ENCODE measurements around the gene PHLDA2.

PHLDA2 gene

GRCh38 chr11:2945757-2946287 lies 16.6 kb upstream of the PHLDA2 start:
- H3K27ac ChIP-seq (ENCODE audit: insufficient read depth in 1 of 2, low read depth in 1 of 2, low read length in 2 of 2, poor library complexity in 1 of 2, severe bottlenecking in 2 of 2) = peak overlapping the region in 1 of 2 experiments; percentile 19
- peaks cover 7 to 72% (median 48%) of the 10 kb centered on the region in 4 experiments for H3K36me3 ChIP-seq (ENCODE audit: control insufficient read depth in 4 of 4, insufficient read depth in 4 of 4, low read length in 3 of 4)
- POLR2A ChIA-PET = interaction anchor here (1.4 to 1.5 kb wide), 2 partner anchors 8 to 12 kb away, joined by 3 to 5 read pairs; no protein-coding TSS in a partner anchor
- H3K4me1 ChIP-seq (ENCODE audit: control extremely low read depth in 1 of 4, control insufficient read depth in 4 of 4, insufficient read depth in 4 of 4, low read length in 3 of 4) = peaks cover 0 to 33% (median 21%) of the 10 kb centered on the region in 4 experiments
- CTCF ChIA-PET = interaction anchor here (0.7 to 2.4 kb wide), 13 partner anchors 9 to 58 kb away, joined by 3 to 12 read pairs (median 4); no protein-coding TSS in a partner anchor
- peak in 2 of 3 donors; percentile 37 to 42 for DNase-seq
- no peaks in the 10 kb centered on the region for H3K9me3 ChIP-seq (ENCODE audit: control extremely low read depth in 1 of 5, control insufficient read depth in 4 of 5, insufficient read depth in 2 of 5, low read depth in 1 of 5, low read length in 4 of 5)
- H3K4me3 ChIP-seq (ENCODE audit: control insufficient read depth in 1 of 7, extremely low read depth in 1 of 7, insufficient read depth in 4 of 7, low read depth in 2 of 7, low read length in 6 of 7) = peak overlapping the region in 1 of 7 experiments; percentile 54
- no peaks in the 10 kb centered on the region for H3K27me3 ChIP-seq (replicated peaks in 2 of 5; ENCODE audit: control insufficient read depth in 4 of 5, insufficient read depth in 5 of 5, low read length in 4 of 5)
- WGBS (ENCODE audit: insufficient coverage) = 81% methylated on average over 8 of the region's 8 CpGs

- Histone ChIP-seq H3K4me1 (ENCODE audit: control extremely low read depth in 1 of 4, control insufficient read depth in 4 of 4, insufficient read depth in 4 of 4, low read length in 3 of 4) (peaks cover 0 to 39% (median 26%) of the 10 kb centered on the region in 4 experiments), H3K4me3 (ENCODE audit: control insufficient read depth in 1 of 7, extremely low read depth in 1 of 7, insufficient read depth in 4 of 7, low read depth in 2 of 7, low read length in 6 of 7) (peak overlapping the region in 3 of 7 experiments; percentile 30 to 54 (median 54)), H3K27me3 (replicated peaks in 2 of 5; ENCODE audit: control insufficient read depth in 4 of 5, insufficient read depth in 5 of 5, low read length in 4 of 5) (no peaks in the 10 kb centered on the region), H3K27ac (ENCODE audit: insufficient read depth in 1 of 2, low read depth in 1 of 2, low read length in 2 of 2, poor library complexity in 1 of 2, severe bottlenecking in 2 of 2) (peak overlapping the region in 1 of 2 experiments; percentile 56), H3K36me3 (ENCODE audit: control insufficient read depth in 4 of 4, insufficient read depth in 4 of 4, low read length in 3 of 4) (peaks cover 7 to 66% (median 45%) of the 10 kb centered on the region in 4 experiments), H3K9me3 (ENCODE audit: control extremely low read depth in 1 of 5, control insufficient read depth in 4 of 5, insufficient read depth in 2 of 5, low read depth in 1 of 5, low read length in 4 of 5) (no peaks in the 10 kb centered on the region)
- ChIA-PET POLR2A (interaction anchor here (1.4 to 1.5 kb wide), 2 partner anchors 9 to 11 kb away, joined by 3 to 5 read pairs; no protein-coding TSS in a partner anchor), CTCF (interaction anchor here (0.7 to 2.4 kb wide), 13 partner anchors 9 to 412 kb away, joined by 3 to 12 read pairs (median 4); no protein-coding TSS in a partner anchor)
- 20% methylated on average over 13 of the region's 16 CpGs for WGBS (ENCODE audit: insufficient coverage)
- DNase-seq = peak; percentile 83 to 95 (median 94)
These were observed 16.0 kb upstream of the PHLDA2 start for GRCh38 chr11:2945031-2945756.

- CTCF ChIA-PET = interaction anchor here (0.8 to 3.4 kb wide), 5 partner anchors 9 to 411 kb away, joined by 3 to 14 read pairs (median 5); no protein-coding TSS in a partner anchor
- no peak overlapping the region for H3K27ac ChIP-seq (ENCODE audit: insufficient read depth in 1 of 2, low read depth in 1 of 2, low read length in 2 of 2, poor library complexity in 1 of 2, severe bottlenecking in 2 of 2)
- H3K36me3 ChIP-seq (ENCODE audit: control insufficient read depth in 4 of 4, insufficient read depth in 4 of 4, low read length in 3 of 4) = peaks cover 5 to 59% (median 38%) of the 10 kb centered on the region in 4 experiments
- WGBS (ENCODE audit: insufficient coverage) = 92% methylated on average over 24 of the region's 24 CpGs
- H3K4me1 ChIP-seq (ENCODE audit: control extremely low read depth in 1 of 4, control insufficient read depth in 4 of 4, insufficient read depth in 4 of 4, low read length in 3 of 4) = peaks cover 0 to 46% (median 28%) of the 10 kb centered on the region in 4 experiments
- no peak overlapping the region for H3K4me3 ChIP-seq (ENCODE audit: control insufficient read depth in 1 of 7, extremely low read depth in 1 of 7, insufficient read depth in 4 of 7, low read depth in 2 of 7, low read length in 6 of 7)
- DNase-seq = no peak
- H3K9me3 ChIP-seq (ENCODE audit: control extremely low read depth in 1 of 5, control insufficient read depth in 4 of 5, insufficient read depth in 2 of 5, low read depth in 1 of 5, low read length in 4 of 5) = no peaks in the 10 kb centered on the region
- H3K27me3 ChIP-seq (replicated peaks in 2 of 5; ENCODE audit: control insufficient read depth in 4 of 5, insufficient read depth in 5 of 5, low read length in 4 of 5) = no peaks in the 10 kb centered on the region
- POLR2A ChIA-PET = no interaction called here
These were observed 15.3 kb upstream of the PHLDA2 start for GRCh38 chr11:2944530-2944929.

- Histone ChIP-seq H3K4me1 (ENCODE audit: control extremely low read depth in 1 of 4, control insufficient read depth in 4 of 4, insufficient read depth in 4 of 4, low read length in 3 of 4) (peaks cover 0 to 46% (median 28%) of the 10 kb centered on the region in 4 experiments), H3K36me3 (ENCODE audit: control insufficient read depth in 4 of 4, insufficient read depth in 4 of 4, low read length in 3 of 4) (peaks cover 5 to 51% (median 31%) of the 10 kb centered on the region in 4 experiments)
- 68% methylated on average over 10 of the region's 12 CpGs for WGBS (ENCODE audit: insufficient coverage)
These were observed 14.5 kb upstream of the PHLDA2 start for GRCh38 chr11:2943711-2944118.

GRCh38 chr11:2942872-2943710 lies 13.9 kb upstream of the PHLDA2 start:
- H3K36me3 ChIP-seq (ENCODE audit: control insufficient read depth in 4 of 4, insufficient read depth in 4 of 4, low read length in 3 of 4) = peaks cover 5 to 45% (median 25%) of the 10 kb centered on the region in 4 experiments
- ChIA-PET CTCF (interaction anchor here (1.0 to 3.4 kb wide), 5 partner anchors 9 to 412 kb away, joined by 3 to 14 read pairs (median 5); no protein-coding TSS in a partner anchor), POLR2A (no interaction called here)
- 91% methylated on average over 12 of the region's 15 CpGs for WGBS (ENCODE audit: insufficient coverage)
- peaks cover 0 to 9% (median 0%) of the 10 kb centered on the region in 5 experiments for H3K9me3 ChIP-seq (ENCODE audit: control extremely low read depth in 1 of 5, control insufficient read depth in 4 of 5, insufficient read depth in 2 of 5, low read depth in 1 of 5, low read length in 4 of 5)
- no peaks in the 10 kb centered on the region for H3K27me3 ChIP-seq (replicated peaks in 2 of 5; ENCODE audit: control insufficient read depth in 4 of 5, insufficient read depth in 5 of 5, low read length in 4 of 5)
- H3K27ac ChIP-seq (ENCODE audit: insufficient read depth in 1 of 2, low read depth in 1 of 2, low read length in 2 of 2, poor library complexity in 1 of 2, severe bottlenecking in 2 of 2) = no peak overlapping the region
- DNase-seq = peak in 1 of 3 donors; percentile 22
- no peak overlapping the region for H3K4me3 ChIP-seq (ENCODE audit: control insufficient read depth in 1 of 7, extremely low read depth in 1 of 7, insufficient read depth in 4 of 7, low read depth in 2 of 7, low read length in 6 of 7)
- H3K4me1 ChIP-seq (ENCODE audit: control extremely low read depth in 1 of 4, control insufficient read depth in 4 of 4, insufficient read depth in 4 of 4, low read length in 3 of 4) = peaks cover 0 to 46% (median 28%) of the 10 kb centered on the region in 4 experiments

More at GRCh38 chr11:2943711-2944118, 14.5 kb upstream of the PHLDA2 start:
- DNase-seq = no peak
- CTCF ChIA-PET = interaction anchor here (1.0 to 3.4 kb wide), 5 partner anchors 10 to 413 kb away, joined by 3 to 14 read pairs (median 5); no protein-coding TSS in a partner anchor
- H3K9me3 ChIP-seq (ENCODE audit: control extremely low read depth in 1 of 5, control insufficient read depth in 4 of 5, insufficient read depth in 2 of 5, low read depth in 1 of 5, low read length in 4 of 5) = peaks cover 0 to 6% (median 0%) of the 10 kb centered on the region in 5 experiments
- no peak overlapping the region for H3K4me3 ChIP-seq (ENCODE audit: control insufficient read depth in 1 of 7, extremely low read depth in 1 of 7, insufficient read depth in 4 of 7, low read depth in 2 of 7, low read length in 6 of 7)
- no peak overlapping the region for H3K27ac ChIP-seq (ENCODE audit: insufficient read depth in 1 of 2, low read depth in 1 of 2, low read length in 2 of 2, poor library complexity in 1 of 2, severe bottlenecking in 2 of 2)
- no peaks in the 10 kb centered on the region for H3K27me3 ChIP-seq (replicated peaks in 2 of 5; ENCODE audit: control insufficient read depth in 4 of 5, insufficient read depth in 5 of 5, low read length in 4 of 5)
- POLR2A ChIA-PET = no interaction called here

DNA sequence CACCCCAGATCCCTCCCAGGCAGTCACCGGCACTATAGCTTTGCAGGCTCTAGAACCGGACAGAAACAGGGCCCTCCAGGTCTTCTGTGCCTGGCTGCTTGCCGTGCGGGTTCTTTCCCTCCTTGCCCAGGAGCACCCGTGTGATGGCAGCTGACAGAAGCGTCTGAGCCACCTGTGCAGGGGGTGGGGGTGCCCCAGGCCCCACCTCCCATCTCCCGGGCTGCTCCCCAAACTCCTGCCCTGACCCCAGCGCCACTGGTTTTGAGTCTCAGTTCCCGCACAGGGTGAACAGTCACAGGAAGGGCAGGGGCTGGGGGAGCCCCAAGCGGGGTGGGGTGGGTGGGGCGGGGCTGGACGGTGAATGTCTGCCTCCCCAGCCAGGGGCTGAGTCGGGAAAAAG lies 13.2 kb upstream of the PHLDA2 start:
- ChIA-PET CTCF (interaction anchor here (0.9 to 3.4 kb wide), 5 partner anchors 9 to 411 kb away, joined by 3 to 14 read pairs (median 5); no protein-coding TSS in a partner anchor), POLR2A (no interaction called here)
- Histone ChIP-seq H3K4me1 (ENCODE audit: control extremely low read depth in 1 of 4, control insufficient read depth in 4 of 4, insufficient read depth in 4 of 4, low read length in 3 of 4) (peaks cover 0 to 46% (median 28%) of the 10 kb centered on the region in 4 experiments), H3K27ac (ENCODE audit: insufficient read depth in 1 of 2, low read depth in 1 of 2, low read length in 2 of 2, poor library complexity in 1 of 2, severe bottlenecking in 2 of 2) (no peak overlapping the region), H3K36me3 (ENCODE audit: control insufficient read depth in 4 of 4, insufficient read depth in 4 of 4, low read length in 3 of 4) (peaks cover 4 to 38% (median 18%) of the 10 kb centered on the region in 4 experiments), H3K4me3 (ENCODE audit: control insufficient read depth in 1 of 7, extremely low read depth in 1 of 7, insufficient read depth in 4 of 7, low read depth in 2 of 7, low read length in 6 of 7) (no peak overlapping the region), H3K27me3 (replicated peaks in 2 of 5; ENCODE audit: control insufficient read depth in 4 of 5, insufficient read depth in 5 of 5, low read length in 4 of 5) (no peaks in the 10 kb centered on the region), H3K9me3 (ENCODE audit: control extremely low read depth in 1 of 5, control insufficient read depth in 4 of 5, insufficient read depth in 2 of 5, low read depth in 1 of 5, low read length in 4 of 5) (peaks cover 0 to 13% (median 5%) of the 10 kb centered on the region in 5 experiments)
- no peak for DNase-seq
- WGBS (ENCODE audit: insufficient coverage) = 88% methylated on average over 8 of the region's 13 CpGs
